NCI-H524 (cell line): ENCODE data around the gene LMLN.
A peak's percentile ranks its signal among the peaks of the same experiment; 100 is the strongest.
"Not testable (repeated sequence)": the region's sequence is repeated elsewhere in the genome, so short reads cannot be mapped to it uniquely, and the experiment has no call there.

Source experiments
- DNase-seq, 2 experiments: peaks; one replicate each; lab custom pipeline; 2025; lab: John Stamatoyannopoulos, UW

LMLN gene

GRCh38 chr3:198027045-198027798 is 67.2 kb downstream of the LMLN start:
- DNase-seq: no peak

DNA sequence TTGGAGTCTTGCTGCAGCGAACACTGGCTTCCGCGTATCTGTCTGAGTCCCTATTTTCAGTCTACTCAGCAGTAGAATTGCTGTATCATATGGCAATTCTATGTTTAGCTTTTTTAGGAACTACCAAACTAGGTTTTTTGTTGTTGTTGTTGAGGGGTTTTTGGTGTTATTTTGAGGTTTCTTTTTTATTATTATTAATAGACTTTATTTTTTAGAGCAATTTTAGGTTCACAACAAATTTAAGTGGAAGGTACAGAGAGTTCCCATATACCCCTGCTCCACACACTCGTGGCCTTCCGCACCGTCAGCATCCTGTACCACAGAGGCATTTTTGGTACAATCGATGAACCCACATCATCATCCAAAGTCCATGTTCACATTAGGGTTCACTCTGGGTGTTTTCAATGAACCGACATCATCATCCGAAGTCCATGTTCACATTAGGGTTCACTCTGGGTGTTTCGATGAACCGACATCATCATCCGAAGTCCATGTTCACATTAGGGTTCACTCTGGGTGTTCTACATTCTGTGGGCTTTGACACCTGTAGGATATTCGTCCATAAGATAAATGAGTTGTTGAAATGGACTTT is 67.9 kb downstream of the LMLN start:
- DNase-seq: no peak

GRCh38 chr3:198028718-198029117 is 68.7 kb downstream of the LMLN start:
- no peak for DNase-seq

- DNase-seq: no peak
These were observed 70.1 kb downstream of the LMLN start for GRCh38 chr3:198030125-198030524.

GRCh38 chr3:198030726-198031125 is 70.7 kb downstream of the LMLN start:
- DNase-seq: no peak

DNA sequence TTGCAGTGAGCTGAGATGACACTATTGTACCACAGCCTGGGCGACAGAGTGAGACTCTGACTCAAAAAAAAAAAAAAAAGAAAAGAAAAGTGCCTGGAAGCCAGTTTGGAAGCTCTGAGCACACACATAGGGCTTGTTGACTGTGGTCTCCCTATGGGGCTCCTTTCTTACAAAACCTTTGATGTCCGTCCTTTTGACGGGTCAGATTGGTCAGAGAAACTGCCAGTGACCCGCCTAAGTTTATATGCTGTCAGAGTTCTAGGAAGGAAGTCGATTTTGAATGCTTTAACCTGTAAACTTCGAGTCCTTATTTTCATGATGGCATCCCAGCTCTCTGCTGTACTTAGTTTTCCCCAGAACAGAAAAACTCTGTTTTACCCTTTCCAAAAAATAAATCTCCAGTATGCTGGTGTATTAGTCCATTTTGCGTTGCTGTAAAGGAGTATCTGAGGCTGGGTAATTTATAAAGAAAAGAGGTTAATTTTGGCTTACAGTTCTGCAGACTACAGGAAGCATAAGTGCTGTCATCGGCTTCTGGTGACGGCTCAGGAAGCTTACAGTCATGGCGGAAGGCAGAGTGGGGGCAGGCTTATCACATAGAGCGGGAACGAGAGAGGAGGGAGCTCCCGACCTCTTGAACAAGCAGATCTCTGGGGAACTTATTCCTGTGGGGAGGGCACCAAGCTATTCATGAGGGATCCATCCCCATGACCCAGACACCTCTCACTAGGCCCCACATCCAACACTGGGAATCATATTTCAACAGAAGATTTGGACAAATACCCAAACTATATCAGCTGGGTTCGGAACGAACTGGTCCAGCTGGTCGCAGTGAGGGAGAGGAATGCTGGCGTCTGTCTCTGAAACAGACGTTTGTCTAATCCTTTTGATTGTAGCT is 72.3 kb downstream of the LMLN start:
- DNase-seq: peak; percentile 97

GRCh38 chr3:198043119-198043518 is 83.1 kb downstream of the LMLN start:
- DNase-seq: no peak

GRCh38 chr3:198046120-198046857 is 86.3 kb downstream of the LMLN start:
- no peak for DNase-seq

- DNase-seq: no peak
These were observed 88.4 kb downstream of the LMLN start for GRCh38 chr3:198048445-198048844.

DNA sequence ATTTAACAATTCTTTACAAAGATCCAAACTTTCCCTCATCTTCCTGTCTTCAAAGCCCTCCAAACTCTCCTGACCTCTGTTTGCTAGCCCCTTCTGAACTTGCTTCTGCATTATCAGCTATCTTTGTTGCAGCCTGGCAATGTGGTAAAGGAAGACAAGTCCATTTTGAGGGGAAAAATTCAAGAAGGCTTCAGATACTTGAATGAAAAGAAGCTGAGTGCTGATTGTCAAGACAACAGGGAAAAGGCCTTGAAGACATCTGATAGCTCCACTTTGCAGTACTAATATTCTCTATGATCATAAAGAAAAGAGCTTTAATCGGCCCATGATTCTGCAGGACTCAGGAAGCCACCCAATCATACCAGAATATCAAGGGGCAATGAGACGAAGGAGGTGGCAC is 91.8 kb downstream of the LMLN start:
- no peak for DNase-seq

DNA sequence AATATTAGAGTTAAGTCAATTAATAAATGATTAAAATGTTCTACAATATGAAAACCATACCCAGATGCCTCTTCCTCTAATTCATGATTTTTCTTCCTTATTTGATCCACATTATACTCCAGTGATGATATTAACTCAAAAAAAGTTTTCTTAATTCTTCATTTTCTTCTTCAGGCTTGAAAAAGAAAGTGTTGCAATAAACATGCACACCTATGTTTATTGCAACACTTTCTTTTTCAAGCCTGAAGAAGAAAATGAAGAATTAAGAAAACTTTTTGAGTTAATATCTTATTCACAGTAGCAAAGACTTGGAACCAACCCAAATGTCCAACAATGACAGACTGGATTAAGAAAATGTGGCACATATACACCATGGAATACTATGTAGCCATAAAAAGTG is 93.4 kb downstream of the LMLN start:
- DNase-seq: not testable (repeated sequence)

GRCh38 chr3:198061119-198062067 is 101.4 kb downstream of the LMLN start:
- DNase-seq: no peak

DNA sequence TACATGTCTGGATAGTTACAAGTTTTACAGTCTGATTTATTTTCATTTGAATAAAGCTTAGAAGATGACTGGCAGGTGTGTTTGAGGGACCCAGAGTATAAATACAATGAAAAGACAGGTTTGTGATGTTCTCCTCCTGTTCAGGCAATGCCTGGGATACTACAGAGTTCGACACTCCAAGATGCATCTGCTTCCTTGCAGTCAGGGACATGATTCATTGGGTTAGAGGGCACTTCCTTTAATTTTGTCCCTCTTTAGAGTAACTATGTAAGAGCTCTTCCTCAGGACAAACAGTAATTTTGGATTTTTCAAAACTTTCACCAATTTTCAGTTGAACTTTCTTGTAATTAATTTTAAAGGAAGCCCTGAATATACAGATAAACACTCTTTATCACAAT is 102.0 kb downstream of the LMLN start:
- no peak for DNase-seq

- DNase-seq: no peak
These were observed 104.4 kb downstream of the LMLN start for GRCh38 chr3:198064420-198064819.

- no peak for DNase-seq
These were observed 105.9 kb downstream of the LMLN start for GRCh38 chr3:198065897-198066296.

DNA sequence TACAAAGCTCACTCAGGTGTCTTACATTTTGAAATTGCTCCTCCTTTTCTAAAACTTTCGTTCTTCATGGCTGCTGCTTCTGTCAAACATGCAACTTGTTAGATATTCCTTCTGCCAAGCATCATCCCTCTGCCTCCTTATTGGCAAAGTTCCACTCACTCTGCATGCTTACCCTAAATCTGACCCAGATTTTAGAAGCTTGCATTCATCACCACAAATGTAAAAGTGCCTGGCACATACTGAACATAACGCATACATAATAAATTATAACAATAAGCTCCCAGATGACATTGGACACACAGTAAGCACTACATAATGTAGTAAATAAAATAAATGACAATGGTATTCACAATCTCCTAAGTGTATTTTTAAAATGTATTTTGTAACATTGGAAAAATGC is 107.4 kb downstream of the LMLN start:
- DNase-seq: no peak

GRCh38 chr3:198070871-198071270 is 110.9 kb downstream of the LMLN start:
- no peak for DNase-seq

DNA sequence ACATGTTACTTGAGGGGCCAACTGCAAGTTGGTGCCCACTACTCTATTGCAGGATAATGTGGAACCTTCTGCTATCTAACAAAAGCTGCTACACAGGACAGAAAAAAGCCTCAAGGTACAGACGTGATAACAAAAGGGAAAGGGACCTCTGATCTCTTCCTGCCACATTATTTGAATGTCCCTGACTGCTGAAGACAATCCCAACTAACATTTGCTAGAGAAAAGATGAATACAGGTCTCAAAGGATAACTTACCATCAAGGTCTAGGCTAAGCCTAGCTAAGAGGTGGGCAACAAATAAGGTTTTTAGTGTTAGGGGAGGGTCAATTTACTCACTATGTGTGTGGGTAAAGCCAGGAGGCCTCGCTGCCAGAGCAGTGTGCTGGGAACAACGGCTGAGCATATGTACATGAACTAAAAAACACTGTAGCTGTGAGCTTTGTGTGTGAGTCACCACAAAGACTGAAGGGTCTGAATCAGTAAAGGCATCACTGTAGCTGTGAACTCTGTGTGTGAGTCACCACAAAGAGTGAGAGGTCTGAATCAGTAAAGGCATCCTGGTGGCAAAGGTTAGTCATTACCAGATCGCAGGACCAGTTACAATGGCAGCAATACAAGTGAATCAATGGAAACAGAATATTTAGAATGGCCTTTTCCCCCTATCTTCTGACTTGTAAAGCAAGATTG is 111.7 kb downstream of the LMLN start:
- DNase-seq: no peak

GRCh38 chr3:198076722-198077308 is 116.8 kb downstream of the LMLN start:
- DNase-seq: no peak
